Measurements from ENCODE around the gene DUSP8.
"Not testable (repeated sequence)": the region's sequence is repeated elsewhere in the genome, so short reads cannot be mapped to it uniquely, and the experiment has no call there.

The DUSP8 gene

DNA sequence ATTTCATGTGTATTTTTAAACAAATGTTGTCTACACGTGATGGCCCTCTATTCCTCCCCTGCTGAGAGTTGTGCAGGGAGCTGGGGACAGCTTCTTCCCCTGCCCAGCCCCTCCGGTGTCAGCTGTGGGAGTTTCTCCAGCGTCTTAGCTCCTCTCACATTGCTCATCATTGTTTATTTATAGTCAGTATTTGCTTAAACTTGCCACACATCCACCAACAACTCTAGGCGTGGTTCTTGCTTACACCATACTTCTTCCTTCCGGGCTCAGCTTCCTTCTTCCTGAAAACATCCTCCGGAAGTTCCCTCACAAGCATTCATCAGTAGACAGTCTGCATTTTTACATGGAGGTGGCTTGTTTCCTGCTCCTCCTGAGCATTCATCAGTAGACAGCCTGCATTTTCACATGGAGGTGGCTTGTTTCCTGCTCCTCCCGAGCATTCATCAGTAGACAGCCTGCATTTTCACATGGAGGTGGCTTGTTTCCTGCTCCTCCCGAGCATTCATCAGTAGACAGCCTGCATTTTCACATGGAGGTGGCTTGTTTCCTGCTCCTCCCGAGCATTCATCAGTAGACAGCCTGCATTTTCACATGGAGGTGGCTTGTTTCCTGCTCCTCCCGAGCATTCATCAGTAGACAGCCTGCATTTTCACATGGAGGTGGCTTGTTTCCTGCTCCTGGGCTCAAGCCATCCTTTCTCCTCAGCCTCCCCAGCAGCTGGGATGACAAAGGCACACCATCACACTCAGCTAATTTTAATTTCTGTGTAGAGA lies 17.3 kb upstream of the DUSP8 start:
- not testable (repeated sequence) for FAIRE-seq

DNA sequence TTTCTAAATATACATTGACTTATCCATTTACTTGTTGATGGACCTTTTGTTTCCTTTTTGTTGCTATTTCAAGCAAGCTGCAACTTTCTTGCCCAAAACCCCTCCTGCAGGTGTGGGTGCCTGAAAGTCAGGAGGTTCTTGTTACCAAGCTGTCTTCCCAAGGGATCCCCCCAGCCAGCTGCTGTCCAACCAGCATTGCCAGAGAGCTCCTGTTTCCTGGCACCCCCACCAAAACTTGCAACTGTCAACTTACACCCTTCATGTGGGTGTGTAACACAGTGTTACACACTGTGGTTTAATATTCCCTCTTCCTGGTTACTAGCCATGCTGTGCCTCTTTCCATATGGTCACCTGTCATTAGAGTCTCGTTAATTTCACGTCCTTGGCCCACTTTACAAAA lies 14.6 kb upstream of the DUSP8 start:
- no peak for FAIRE-seq

DNA sequence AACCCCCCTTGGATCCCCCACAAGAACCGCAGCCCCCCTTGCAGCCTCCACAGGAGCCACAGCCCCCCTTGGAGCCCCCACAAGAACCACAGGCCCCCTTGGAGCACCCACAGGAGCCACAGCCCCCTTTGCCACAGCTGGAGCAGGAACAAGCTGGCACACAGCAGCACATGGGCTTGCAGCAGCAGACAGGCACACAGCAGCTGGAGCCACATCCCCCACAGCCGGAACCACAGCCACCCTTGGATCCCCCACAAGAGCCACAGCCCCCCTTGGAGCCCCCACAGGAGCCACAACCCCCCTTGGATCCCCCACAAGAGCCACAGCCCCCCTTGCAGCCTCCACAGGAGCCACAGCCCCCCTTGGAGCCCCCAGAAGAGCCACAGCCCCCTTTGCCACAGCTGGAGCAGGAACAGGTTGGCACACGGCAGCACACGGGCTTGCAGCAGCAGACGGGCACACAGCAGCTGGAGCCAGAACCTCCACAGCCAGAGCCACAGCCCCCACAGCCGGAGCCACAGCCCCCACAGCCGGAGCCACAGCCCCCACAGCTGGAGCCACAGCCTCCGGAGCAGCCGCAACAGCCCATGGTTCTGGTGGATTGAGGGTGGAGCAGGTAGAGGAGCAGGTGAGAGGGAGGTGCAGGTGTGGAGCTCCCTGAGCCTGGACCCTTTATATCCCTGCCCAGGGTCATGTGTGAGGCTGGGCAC lies 12.7 kb upstream of the DUSP8 start, which contains the start of gene KRTAP5-1:
Gene KRTAP5-1, minus strand, starts transcription at position 623 of the 710 bp plus-strand sequence. Its CDS starts 34 bp downstream, at position 589.
- FAIRE-seq: not testable (repeated sequence)

DNA sequence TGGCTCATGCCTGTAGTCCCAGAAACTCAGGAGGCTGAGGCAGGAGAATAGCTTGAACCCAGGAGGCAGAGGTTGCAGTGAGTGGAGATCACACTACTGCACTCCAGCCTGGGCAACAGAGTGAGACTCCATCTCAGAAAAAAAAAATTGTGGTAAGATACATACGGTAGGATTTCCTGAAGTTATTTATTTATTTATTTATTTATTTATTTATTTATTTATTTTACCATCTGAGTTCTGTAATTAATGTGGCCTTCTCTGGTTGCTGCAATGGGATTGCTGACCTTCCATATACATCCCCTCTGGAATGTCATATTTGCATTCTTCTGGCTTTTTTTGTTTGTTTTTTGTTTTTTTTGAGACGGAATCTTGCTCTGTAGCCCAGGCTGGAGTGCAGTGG lies 10.8 kb upstream of the DUSP8 start:
- not testable (repeated sequence) for FAIRE-seq

DNA sequence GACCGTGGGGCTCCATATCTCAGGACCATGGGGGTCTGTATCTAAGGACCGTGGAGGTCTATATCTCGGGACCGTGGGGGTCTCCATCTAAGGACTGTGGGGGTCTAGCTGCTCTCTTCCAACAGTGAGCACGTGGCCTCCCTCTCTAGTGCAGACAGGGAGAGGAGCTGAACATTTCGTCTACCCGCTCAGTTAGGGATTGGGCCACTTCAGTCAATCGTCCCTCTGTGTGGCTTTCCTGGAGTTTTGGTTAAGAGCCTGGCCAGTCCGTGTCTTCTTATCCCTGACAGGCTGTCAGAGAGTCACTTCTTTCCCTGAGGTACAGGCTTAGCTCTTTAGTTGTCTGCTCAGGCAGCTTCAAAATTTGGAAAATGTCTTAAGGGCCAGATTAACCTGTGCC lies 9.9 kb upstream of the DUSP8 start:
- no peak for FAIRE-seq

DNA sequence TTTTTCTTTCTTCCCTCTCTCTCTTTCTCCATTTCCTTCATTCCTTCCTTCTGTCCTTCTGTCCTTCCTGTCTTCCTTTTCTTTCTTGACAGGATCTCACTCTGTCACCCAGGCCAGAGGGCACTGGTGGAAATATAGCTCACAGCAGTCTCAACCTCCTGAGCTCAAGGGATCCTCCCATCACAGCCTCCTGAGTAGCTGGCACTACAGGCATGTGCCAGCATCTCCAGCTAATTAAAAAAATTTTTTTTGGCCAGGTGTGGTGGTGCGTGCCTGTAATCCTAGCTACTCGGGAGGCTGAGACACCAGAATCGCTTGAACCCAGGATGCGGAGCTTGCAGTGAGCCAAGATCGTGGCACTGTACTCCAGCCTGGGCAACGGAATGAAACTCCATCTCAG lies 4.8 kb upstream of the DUSP8 start:
- FAIRE-seq: no peak

DNA sequence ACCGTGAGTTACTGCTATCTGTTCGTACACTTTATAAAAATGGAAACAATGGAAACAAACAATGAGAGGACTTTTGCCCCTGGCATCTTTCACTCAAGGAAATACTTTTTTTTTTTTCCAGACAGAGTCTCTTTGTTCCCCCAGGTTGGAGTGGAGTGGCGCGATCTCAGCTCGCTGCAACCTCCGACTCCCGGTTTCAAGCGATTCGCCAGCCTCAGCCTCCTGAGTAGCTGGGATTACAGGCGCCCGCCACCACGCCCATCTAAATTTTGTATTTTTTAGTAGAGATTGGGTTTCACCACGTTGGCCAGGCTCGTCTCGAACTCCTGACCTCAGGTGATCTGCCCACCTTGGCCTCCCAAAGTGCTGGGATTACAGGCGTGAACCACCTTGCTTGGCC lies 3.7 kb upstream of the DUSP8 start:
- not testable (repeated sequence) for FAIRE-seq

DNA sequence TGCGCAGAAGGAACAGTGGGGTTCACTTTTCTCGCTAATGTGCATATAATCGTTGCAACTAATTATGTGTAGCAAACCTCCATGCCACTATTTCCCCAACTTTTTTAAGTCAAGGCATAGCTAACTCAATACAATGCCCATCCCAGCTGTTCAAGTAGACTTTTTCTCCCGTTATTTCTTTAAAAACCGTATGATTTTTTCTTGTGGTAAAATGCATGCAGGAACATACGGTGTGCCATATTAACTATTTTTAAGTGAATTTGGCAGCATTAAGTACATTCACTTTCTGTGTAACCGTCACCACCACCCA lies 2.8 kb upstream of the DUSP8 start:
- FAIRE-seq: no peak

DNA sequence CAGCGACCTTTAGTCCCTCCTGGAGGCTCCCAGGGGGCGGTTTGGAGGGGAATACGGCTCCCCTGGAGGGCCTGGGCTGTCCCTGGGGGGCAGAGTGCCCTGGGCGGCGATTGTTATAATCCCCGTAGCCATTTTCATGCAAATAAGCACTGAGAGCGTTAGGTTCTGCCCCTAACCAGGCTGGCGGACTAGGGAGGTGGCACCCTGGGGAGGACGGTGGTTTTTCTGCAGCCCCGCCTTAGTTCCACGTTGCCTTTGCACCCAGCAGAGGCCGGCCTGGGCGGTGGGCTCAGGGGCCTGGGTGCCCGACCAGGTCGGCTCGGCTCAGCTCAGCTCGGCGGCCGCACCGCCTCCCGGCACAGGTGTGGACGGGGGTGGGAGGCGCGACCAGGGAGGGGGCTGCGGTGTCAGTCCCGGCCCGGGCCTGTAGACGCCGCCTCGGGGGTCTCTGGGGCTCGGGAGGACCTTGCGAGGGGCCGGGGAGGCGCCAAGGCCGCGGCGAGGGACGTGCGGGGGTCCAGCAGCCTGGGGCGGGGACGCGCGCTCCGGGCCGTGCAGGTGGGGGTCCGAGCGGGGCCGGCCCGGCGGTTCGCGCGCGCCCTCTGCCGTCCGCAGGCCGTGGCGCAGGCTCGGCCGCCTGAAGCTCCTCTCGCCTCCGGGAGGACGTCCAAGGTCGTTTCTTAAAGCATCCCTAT lies 2.3 kb upstream of the DUSP8 start:
- no peak for FAIRE-seq

DNA sequence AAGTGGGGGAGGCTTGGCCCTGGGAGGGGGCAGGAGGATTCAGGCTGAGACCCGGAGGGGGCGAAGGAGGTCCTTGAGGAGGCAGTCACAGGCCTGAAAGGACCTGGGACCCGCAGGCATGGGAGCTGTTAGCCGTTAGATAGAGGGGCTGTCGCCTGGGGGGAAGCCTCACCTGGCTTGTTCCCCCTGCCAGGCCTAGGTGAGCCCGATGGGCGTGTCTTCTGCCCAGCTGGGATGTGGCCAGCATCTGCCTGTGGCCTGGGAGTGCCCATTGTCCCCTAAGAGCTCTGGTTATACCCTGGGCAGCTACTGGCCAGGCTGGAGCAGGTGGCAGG lies 1.8 kb upstream of the DUSP8 start:
- no peak for FAIRE-seq

DNA sequence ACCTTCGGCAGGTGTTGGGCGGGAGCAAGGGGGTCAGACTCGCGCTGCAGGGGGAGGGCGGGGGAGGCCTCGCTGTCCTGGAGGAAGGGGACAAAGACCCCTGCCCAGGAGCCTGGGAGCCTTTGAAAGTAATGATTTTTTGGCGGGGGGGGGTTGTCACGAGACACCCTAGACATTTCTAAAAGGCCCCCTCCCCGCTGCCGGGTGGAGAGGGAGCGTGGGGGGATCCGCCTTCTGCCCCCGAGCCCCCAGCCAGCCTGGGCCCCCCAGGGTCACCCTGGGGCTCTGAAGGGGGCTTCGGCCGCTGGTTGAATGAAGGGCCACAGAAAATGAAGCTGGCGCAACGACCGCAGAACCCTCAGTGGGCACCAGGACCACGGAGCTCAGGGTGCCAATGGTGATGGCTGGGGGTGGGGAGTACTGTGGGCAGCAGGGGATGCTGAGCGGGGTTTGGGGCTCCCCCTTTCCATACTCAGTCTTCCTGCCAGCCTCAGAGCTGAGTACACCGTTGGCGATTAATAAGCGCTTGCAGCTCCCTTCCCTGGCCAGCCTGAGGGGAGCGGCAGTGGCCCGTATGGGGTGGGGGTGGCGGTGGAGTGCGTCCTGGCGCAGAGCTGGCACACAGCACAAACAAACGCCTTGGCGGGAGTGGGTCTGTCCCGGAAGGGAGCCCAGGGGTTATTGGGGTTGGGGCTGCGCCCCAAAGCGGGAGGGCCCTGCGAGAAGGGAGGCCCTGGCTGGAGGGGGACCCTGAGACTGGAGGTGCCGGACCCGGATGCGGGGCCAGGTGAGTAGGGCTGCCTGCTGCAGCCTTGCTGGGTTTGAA lies 1.2 kb upstream of the DUSP8 start:
- no peak for FAIRE-seq

DNA sequence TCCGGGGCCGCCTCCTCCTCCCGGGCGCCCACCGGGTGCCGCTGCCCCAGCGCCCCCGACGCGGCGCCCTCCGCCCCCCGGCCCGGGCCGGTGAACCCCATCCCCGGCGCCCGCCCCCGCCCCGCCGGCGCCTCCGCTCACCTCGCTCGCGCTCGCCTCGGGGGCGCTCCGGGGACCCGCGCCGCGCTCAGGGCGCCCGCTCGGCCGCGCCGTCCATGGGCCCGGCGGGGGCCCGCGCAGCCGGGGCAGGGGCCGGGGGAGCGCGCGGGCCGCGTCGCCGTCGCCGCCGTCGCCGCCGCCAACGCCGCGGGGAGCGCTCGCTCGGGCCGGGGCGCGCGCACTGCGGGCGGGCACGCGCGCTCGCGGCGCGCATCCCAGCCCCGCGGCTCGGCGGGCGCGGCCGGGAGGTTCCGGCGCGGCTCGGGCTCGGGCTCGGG lies 293 bp downstream of the DUSP8 start:
- FAIRE-seq: no peak

DNA sequence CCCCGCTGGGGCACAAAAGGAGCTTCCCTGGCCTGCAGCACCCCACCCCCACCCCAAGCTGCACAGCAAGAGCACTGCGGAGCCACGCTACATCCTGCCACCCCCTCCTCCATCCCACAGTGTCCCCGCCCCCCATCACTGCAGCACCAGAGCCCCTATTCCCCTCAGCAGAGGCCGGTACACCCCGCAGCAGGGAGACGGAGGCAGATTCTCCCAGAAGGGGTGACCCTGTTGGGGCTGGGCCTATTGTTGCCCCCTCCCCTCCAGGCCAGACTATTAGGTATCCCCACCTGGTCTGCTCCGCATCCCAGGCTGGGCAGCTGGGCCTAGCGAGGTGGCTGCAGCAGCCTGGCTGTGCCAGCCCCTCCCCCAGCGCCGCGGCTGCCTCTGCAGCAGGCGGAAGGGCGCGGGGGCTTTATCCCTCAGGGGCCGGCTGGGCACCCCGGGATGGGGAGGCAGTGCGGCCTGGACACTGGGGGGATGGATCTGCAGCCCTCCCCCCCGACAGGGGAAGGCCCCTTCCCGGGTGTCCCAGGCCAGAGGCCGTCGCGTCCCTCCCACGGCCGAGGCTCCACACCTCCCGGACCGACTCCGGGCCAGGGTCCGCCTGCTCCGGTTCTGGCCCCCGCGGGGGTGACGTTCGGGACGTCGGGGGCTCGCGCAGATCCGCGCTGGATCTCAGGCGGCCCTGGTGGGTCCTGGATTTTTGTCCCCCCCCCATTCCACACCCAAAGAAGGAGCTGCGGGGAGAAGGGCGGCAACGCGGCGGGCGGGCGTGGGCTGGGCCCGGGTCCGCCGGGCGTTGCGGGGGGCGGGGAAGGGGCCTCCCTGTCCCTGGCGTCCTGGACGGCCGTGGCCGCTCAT lies 943 bp downstream of the DUSP8 start:
- FAIRE-seq: no peak

DNA sequence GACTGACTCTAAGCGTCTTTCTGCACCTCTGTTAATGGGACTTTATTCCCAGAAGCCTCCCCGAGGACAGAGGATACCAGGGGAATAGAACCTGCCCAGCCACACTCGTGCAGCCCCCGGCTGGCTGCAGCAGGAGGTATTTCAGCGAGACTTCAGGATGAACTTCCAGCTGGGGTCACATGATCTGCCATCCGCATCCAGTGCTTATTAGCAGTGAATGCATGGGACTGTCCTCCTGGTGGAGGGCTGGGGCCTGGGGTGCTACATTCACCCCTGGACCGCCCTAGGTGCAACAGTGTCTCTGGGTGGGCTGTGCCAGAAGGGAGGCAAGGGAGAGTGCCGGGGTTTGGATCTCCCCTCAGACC lies 1.6 kb downstream of the DUSP8 start:
- FAIRE-seq: no peak

DNA sequence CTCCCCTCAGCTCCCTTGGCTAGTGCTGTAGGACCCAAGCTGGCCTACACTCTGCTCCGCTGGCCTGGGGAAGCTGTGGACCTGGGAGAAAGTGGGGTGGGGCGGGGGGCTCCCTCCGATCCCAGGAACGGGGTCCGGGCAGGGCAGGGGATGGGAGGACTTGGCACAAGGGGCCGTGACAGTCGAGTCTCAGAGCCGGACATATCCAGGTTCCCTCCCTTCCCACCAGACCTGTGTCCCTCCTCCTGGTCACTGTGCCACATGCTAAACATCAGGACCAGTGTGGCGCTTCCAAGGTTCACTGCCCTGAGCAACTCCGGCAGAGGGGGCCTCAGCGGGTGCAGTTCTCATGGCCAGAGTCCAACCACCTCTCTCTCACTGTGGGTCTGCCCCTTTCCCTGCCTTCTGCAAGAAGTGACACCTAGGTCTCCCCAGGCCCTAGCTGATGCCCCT lies 2.0 kb downstream of the DUSP8 start:
- FAIRE-seq: no peak

DNA sequence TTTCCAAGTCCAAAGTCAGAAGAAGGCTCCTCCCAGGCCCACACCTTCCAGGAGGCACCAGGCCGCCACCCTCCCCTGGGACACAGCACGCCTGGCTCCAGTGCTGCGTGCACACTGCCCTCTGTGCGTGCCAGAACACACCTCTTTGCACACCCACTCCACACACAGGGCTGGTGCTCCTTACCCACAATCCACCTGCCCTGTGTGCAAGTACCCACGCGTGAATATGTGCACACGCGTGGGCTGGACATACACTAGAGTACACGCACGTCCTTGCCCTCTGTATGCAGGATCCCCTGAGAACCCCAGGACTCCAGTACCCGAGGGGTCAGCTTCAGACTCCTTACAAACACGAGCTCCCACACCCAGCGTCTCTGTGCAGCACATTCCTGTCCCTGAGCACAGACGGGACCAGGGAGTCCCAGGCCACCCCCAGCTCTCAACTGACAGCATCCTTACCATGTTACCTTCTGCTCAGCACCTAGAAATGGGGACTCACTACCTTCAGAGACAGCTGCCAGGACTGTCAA lies 2.8 kb downstream of the DUSP8 start:
- no peak for FAIRE-seq

DNA sequence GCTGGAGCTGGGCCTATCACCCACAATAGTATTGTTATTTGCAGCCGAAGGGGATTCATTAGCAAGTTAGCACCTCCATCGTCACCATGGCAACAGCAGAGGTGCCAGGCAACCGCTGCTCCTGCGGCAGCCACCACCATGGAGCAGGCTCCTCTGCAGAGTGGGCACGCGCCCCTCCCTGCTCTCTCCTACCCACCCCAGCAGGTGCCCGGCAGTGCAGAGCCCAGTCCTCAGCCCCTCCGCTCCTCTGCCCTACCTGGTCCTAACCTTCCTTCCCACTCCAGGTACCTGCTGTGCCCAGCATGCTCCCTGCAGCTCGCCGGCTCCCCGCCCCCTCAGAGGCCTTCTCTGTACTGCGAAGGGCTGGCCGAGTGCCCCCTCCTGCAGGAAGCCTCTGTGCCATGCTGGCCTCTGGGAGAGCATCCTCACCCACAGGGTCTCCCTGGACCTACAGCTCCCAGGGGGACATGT lies 3.6 kb downstream of the DUSP8 start:
- no peak for FAIRE-seq

DNA sequence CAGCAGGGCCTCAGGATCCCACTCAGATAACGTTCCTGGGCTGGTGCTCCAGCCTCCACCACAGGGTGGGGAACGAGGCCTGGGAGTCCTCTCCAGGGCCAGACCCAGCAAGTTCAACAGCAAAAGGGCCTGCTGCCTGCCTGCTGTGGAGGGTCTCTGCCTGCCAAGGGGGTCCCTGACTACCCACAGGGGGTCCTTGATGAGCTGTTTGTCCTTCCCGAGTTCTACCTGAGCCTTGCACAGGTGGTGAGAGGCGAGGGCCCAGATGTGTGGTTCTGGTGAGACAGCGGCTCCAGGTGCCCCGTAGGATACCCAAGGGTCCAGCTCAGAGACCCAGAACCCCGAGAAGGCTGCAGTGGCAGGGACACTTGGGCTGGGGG lies 4.4 kb downstream of the DUSP8 start:
- FAIRE-seq: no peak

DNA sequence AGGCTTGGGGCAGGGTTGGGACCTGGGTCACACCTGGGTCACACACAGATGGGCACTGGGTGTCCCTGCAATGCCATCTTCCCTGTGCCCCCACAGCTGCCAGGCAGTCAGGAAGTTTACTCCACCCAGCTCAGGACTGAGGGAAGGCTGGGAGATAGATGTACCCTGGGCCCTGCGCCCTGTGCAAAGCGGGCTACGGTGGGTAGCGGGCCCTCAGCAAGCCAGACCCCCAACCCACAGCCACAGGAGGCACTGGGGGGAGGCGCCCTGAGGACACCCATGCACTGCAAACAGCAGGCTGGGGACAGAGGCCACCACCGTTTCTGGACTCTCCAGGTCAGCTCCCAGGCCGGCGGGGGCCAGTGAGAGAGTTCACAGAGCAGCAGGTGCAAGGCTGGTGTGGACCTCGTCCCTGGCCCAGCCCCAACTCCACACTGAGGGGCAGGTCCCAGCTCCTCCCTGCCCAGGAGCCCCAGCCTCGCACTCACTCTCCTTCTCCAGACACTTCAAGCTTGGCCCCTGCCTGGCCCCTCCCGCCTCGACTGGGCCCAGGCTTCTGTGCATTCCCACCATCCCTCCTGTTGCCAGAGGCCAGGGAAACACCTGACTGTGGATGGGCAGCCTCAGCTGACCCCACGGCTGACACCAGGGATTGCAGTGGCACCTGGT lies 4.9 kb downstream of the DUSP8 start:
- no peak for FAIRE-seq

DNA sequence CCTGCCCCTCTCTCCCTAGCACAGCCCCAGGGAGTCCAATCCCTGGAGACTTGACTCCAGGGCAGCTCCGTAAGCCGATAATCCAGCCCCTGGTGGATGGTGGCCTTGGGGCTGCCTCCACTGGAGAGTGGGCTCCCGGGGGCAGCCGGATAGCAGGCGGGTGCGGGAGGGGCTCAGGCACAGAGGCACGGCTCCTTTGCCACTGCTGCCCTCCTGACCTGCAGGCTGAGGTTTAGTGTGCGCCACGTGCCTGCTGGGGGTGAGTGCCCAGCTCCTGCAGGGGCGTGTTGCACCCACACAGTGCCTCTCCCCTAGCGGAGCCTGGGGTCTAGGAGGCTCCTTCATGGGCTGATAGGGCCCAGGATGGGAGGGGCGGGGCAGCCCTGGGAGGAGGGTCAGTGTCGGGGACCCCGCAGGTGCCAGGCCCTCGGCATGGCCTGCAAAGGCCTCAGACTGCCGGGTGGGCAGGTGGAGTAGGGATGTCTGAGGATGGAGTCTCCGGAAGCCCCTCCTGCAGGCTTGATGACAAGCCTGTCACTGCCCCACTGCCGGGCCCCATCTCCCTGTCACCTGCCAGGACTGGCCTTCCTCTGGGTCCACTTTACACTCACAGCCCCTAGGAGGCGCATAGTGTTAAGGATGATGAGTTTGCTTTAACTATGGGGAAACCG lies 5.6 kb downstream of the DUSP8 start:
- FAIRE-seq: no peak

DNA sequence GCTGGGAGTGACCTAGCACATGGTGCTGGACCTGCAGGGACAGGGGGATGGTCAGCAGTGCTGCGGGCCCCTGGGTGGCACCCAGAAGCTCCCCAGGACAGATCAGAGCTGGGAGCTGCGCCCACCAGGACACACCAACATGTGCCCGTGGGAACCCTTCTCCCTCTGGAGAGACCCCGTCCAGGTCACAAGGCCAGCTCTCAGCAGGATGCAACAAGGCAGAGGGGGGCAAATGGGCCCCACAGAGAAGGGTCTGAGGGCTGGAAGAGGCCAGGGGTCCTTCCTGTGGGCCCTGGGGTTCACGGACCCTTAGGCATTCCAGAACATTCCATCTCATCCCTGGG lies 6.2 kb downstream of the DUSP8 start:
- no peak for FAIRE-seq
